ENCODE measurements around the gene GAK.

GAK gene

GRCh38 chr4:896216-896615 is 35.9 kb downstream of the GAK start:
- ChIA-PET POLR2A (ENCODE audit: low non-redundant PET) (no interaction called here), CTCF (no interaction called here)
- no peak for DNase-seq (ENCODE audit: low spot score)
- no peak for TF ChIP-seq CTCF (conservative IDR thresholded peaks at IDR 0.05; ENCODE audit: low read depth)
- no peak overlapping the region for H3K27ac ChIP-seq

DNA sequence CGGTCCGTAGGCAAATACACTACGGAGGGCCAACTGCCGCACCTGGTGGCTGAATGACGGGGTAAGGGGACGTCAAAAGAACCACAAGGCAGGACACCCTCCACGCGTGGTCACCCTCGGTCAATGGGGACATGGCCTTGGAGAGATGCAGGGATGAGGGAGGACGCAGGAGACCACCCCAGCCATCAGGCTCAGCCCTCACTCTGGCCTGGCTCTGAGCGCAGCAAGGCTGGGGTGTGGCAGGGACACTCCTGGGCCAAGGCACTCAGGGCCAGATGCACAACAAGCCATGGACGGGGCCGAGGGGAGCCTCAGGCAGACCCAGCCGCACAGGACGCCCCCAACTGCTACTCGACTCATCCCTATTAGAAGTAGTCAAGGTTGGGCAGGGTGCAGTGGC is 36.5 kb downstream of the GAK start:
- POLR2A ChIA-PET (ENCODE audit: low non-redundant PET): no interaction called here
- H3K27ac ChIP-seq: no peak overlapping the region
- CTCF ChIA-PET: no interaction called here

DNA sequence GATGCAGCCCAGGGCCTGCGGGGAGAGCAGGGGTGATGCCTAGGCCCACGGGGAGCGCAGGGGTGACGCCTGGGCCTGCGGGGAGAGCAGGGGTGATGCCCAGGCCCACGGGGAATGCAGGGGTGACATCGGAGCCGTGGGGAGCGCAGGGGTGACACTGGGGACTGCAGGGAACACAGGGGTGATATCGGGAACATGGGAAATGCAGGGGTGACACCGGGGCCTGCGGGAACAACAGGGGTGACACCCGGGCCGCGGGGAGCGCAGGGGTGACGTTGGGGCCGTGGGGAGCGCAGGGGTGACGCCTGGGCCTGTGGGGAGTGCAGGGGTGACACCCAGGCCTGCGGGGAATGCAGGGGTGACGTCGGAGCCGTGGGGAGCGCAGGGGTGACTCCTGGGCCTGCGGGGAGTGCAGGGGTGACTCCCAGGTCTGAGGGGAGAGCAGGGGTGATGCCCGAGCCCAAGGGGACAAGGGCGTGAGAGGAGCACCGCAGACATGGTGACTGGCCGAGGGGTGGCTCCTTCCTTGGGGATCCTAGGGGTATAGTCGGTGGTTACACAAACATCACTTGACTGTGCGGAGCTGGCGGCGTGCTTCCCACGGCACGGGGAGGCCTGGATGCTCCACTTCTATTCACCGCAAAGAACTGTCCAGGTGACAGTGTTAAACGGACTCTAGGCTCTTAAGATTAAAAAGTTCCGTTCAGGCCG is 38.0 kb downstream of the GAK start:
- no peak for TF ChIP-seq CTCF (conservative IDR thresholded peaks at IDR 0.05; ENCODE audit: low read depth)
- no peak overlapping the region for H3K27ac ChIP-seq
- ChIA-PET POLR2A (ENCODE audit: low non-redundant PET) (no interaction called here), CTCF (no interaction called here)
- no peak for DNase-seq (ENCODE audit: low spot score)

More for the DNA sequence above, 36.5 kb downstream of the GAK start:
- DNase-seq (ENCODE audit: low spot score): no peak
- no peak for TF ChIP-seq CTCF (conservative IDR thresholded peaks at IDR 0.05; ENCODE audit: low read depth)

DNA sequence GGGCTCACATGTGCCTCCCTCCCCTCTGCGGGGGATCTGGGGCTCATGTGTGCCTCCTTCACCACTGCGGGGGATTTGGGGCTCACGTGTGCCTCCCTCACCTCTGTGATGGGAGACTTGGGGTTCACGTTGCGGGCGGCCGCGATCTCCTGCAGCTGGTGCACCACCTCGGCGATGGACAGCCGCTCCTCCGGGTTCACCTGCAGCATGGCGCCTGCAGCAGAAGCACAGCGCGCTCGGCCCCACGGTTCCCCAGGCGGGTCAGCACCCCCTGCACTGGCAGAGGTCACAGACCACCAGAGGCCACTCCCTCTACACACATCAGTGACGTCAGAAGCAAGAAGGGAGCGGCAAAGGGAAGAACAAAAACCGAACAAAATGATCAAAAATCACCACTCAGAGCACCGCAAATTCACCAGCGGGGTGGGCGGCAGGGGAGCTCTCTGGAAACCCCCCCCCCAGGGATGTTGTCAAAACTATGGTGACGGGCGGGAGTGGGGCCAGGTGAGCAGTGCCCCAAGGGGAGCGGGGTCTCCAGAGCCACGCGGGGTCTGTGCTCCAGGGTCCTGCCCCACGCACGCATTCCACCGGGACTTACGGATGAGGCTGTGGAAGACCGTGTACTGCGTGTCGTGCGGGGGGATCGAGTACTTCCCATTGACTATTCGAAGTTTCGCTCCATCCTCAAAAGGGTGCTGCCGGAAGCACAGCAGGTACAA is 38.7 kb downstream of the GAK start:
- no peak for DNase-seq (ENCODE audit: low spot score)
- no peak overlapping the region for H3K27ac ChIP-seq
- no peak for TF ChIP-seq CTCF (conservative IDR thresholded peaks at IDR 0.05; ENCODE audit: low read depth)
- CTCF ChIA-PET: no interaction called here
- POLR2A ChIA-PET (ENCODE audit: low non-redundant PET): no interaction called here

- TF ChIP-seq CTCF (conservative IDR thresholded peaks at IDR 0.05; ENCODE audit: low read depth): no peak
- ChIA-PET POLR2A (ENCODE audit: low non-redundant PET) (no interaction called here), CTCF (interaction anchor here (0.6 to 0.7 kb wide), 2 partner anchors 15 to 152 kb away, joined by 3 to 4 read pairs; no protein-coding TSS in a partner anchor)
- no peak overlapping the region for H3K27ac ChIP-seq
- no peak for DNase-seq (ENCODE audit: low spot score)
Observed at GRCh38 chr4:892780-893179, 39.3 kb downstream of the GAK start.

DNA sequence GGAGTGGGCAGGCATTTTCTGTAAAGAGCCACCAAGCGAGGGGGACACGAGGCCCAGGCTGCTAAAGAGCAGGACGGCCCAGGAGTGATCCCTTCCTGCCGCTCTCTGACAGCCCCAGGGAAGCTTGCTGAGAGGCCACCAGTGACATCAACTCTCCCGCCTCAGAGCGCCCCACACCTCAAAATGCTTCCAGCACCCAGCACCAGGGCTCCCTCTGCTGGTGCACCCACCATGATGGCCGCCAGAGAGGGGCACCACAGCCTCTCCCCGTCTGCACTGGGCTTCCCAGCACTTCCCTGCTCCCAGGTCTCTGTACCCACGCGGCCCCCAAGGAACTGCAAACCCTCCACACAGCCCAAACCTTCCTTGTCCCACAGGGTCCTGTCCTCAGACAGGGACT is 40.4 kb downstream of the GAK start:
- ChIA-PET POLR2A (ENCODE audit: low non-redundant PET) (no interaction called here), CTCF (no interaction called here)
- no peak overlapping the region for H3K27ac ChIP-seq
- TF ChIP-seq CTCF (conservative IDR thresholded peaks at IDR 0.05; ENCODE audit: low read depth): no peak
- DNase-seq (ENCODE audit: low spot score): no peak
